ENCODE data around the gene CDHR5.

CDHR5 gene, protein sequence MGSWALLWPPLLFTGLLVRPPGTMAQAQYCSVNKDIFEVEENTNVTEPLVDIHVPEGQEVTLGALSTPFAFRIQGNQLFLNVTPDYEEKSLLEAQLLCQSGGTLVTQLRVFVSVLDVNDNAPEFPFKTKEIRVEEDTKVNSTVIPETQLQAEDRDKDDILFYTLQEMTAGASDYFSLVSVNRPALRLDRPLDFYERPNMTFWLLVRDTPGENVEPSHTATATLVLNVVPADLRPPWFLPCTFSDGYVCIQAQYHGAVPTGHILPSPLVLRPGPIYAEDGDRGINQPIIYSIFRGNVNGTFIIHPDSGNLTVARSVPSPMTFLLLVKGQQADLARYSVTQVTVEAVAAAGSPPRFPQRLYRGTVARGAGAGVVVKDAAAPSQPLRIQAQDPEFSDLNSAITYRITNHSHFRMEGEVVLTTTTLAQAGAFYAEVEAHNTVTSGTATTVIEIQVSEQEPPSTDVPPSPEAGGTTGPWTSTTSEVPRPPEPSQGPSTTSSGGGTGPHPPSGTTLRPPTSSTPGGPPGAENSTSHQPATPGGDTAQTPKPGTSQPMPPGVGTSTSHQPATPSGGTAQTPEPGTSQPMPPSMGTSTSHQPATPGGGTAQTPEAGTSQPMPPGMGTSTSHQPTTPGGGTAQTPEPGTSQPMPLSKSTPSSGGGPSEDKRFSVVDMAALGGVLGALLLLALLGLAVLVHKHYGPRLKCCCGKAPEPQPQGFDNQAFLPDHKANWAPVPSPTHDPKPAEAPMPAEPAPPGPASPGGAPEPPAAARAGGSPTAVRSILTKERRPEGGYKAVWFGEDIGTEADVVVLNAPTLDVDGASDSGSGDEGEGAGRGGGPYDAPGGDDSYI

GRCh38 chr11:624705-625635 is at the start of gene CDHR5:
TSS of gene CDHR5 (minus strand) at chr11:624955. CDS start at chr11:624902, 53 bp downstream.
- TF ChIP-seq CTCF (conservative IDR thresholded peaks at IDR 0.05), result no peak
- H3K27ac ChIP-seq, result no peak within 1 kb of the TSS

- no peak overlapping the region for H3K27ac ChIP-seq
- no peak for TF ChIP-seq CTCF (conservative IDR thresholded peaks at IDR 0.05)
Measured at GRCh38 chr11:674406-674805, 49.7 kb upstream of the CDHR5 start.

GRCh38 chr11:673866-674265 is 49.1 kb upstream of the CDHR5 start:
- no peak overlapping the region for H3K27ac ChIP-seq
- no peak for TF ChIP-seq CTCF (conservative IDR thresholded peaks at IDR 0.05)

DNA sequence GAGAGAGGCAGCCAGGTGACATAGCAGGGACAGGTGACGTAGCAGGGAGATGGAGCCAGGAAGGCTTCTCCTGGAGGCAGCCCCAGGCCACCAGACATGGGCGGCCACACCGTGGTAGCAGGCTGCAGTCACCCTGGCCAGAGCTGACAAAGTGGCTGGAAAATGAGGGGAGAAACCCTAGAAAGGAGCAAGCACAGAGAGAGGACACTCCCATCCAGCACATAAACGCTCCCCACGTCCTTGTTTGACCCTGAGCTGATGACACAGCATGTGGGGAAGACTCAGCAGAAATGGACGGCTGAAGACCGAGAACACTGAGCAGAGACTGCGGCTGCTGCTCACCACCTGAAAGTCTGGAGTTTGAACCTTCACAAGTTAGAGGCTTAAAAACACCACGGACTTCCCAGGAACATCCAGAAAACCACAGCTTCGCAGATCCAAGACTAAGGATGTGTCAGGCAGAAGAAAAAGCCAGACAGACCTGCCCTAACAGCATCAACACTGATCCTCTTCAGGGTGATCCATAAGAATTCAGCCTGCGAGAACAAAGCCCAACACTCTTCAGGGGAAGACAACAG is 41.0 kb upstream of the CDHR5 start:
- no peak for TF ChIP-seq CTCF (conservative IDR thresholded peaks at IDR 0.05)
- H3K27ac ChIP-seq, result no peak overlapping the region

GRCh38 chr11:665062-665703 is 40.4 kb upstream of the CDHR5 start:
- no peak overlapping the region for H3K27ac ChIP-seq
- TF ChIP-seq CTCF (conservative IDR thresholded peaks at IDR 0.05), result no peak

DNA sequence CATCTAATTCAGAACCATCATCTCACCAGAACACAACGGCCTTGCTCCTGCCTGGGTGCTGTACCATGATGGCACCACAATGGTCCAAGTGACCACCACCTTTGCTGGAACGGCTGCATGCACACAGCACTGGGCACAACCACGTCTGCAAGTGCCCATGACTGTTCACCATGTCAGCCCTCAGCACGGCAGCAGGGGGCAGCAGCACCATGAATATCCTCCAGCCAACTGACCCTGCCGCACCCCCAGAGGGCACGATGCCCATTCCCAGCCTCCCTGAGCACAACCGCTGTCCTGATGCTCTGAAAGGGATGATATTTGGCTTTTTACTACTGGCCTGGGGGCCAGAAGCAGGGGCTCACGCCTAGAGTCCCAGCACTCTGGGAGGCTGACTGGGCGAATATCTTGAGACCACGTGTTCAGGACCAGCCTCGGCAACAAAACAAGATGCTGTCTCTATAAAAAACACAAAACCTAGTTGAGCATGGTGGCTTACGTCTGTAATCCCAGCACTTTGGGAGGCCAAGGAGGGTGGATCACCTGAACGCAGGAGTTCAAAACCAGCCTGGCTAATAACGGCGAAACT is 38.0 kb upstream of the CDHR5 start:
- H3K27ac ChIP-seq, result no peak overlapping the region
- TF ChIP-seq CTCF (conservative IDR thresholded peaks at IDR 0.05), result peak; percentile 75
